Measurements from ENCODE around the gene ASB18.

Gene ASB18

DNA sequence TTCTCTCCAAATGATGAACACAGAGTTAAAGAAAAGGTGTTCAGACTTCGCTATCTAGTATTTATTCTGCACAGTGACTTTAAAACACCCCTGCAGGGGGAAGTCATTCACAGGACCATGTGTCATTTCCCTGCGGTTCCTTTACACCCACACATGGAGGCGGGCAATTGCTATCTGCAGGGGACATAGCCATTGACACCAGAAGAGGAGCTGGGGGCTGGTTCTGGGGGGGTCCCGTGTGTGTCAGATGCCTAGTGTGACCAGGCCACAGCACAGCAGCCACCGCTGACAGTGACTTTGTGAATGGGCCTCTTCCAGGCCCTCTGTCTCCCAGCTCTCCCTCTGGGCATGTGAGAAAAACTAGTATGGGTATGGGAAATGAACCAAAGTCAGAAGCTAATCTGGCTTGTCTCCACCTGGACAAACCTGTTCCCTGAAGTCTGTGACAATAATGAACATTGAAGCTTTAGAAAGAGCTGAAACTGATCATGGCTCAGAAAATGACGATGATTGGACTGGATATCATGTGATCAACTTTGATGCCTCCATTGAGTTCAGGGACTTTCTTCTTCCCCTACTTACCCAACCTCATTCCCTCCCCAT, 88.6 kb downstream of the ASB18 start:
- no peak for DNase-seq (ENCODE audit: low read depth)
- no peak overlapping the region for H3K4me3 ChIP-seq (ENCODE audit: control insufficient read depth, low read depth, low read length)
- TF ChIP-seq, protein P1, sequence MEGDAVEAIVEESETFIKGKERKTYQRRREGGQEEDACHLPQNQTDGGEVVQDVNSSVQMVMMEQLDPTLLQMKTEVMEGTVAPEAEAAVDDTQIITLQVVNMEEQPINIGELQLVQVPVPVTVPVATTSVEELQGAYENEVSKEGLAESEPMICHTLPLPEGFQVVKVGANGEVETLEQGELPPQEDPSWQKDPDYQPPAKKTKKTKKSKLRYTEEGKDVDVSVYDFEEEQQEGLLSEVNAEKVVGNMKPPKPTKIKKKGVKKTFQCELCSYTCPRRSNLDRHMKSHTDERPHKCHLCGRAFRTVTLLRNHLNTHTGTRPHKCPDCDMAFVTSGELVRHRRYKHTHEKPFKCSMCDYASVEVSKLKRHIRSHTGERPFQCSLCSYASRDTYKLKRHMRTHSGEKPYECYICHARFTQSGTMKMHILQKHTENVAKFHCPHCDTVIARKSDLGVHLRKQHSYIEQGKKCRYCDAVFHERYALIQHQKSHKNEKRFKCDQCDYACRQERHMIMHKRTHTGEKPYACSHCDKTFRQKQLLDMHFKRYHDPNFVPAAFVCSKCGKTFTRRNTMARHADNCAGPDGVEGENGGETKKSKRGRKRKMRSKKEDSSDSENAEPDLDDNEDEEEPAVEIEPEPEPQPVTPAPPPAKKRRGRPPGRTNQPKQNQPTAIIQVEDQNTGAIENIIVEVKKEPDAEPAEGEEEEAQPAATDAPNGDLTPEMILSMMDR (IDR thresholded peaks at IDR 0.05; ENCODE audit: control insufficient read depth, insufficient read depth, low read depth, low read length, missing control alignments) = no peak

DNA sequence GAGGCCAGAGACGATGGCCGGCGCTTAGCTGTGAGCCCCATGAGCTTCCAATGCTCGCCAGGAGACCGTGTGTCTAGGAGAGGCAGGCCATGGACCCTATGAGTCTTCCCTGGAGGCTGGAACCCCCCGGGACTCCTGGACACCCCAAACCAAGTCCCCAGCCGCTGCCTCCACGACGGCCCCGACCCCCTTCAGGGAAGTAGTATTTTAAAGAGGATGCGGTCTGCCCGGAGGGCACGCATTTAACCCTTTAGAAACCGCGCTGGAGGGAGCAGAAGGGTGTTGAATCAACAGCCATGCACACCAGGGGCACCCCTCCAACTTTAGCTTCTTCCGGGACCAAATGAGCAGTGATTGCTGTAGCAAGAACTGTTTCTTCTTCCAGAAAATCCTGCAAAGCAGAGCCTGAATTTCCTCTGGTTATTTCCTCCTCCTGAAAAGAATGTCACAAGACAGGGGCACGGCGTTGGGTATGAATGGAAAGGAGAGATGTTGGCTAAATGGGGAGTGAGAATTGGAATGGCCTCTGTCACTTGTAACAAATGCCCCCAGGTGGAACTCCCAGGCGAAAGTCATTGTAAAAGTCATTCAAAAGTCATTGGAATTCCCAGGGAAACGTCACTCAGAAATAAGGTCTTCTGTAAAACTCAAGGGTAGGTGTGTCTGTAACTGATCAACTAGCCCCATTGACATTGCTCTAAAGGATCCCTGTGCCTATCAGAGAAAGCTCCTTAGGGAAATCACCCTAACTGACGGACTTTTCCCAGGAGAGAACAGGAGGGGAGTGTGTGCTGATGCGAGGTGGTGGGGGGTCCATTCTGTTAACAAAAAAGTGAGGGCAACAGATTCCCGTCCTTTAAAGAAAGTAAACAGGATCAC, 90.2 kb downstream of the ASB18 start:
- no peak overlapping the region for H3K4me3 ChIP-seq (ENCODE audit: control insufficient read depth, low read depth, low read length)
- TF ChIP-seq, protein P1 (IDR thresholded peaks at IDR 0.05; ENCODE audit: control insufficient read depth, insufficient read depth, low read depth, low read length, missing control alignments) = no peak
- DNase-seq (ENCODE audit: low read depth) = no peak

DNA sequence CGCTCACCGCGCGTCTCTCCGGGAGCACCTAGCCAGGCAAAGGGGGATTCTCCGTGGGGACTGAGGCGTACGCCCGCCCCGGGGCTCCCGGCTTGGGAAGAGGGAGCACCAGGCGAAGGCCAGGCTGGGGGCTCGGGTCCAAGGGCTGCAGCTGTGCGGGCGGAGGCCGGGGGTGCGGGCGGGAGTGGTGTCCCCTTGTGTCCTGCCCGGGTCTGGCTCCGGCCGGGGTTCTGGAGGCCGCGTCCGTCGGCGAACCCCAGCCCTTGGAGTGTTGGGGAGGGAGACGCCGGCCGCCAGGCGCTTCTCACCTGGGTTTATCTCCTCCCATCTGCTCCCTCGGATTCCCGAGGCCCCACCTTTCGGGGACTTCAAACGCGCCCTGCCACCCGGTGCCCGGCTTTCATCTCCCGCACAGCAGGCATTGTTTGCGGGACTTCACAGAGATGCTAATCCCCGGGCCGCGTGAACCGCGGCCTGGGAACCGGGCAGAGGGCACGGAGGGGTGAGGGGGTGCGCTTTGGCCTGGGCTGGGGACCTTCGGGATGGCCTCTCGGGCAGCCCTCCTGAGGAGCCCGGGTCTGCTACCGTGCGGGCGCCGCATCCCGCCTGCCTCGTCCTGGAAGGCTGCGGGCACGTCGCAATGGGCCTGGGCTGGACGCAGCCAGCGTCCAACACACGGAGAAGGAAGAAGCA, 91.0 kb downstream of the ASB18 start:
- H3K4me3 ChIP-seq (ENCODE audit: control insufficient read depth, low read depth, low read length) = no peak overlapping the region
- DNase-seq (ENCODE audit: low read depth) = no peak
- TF ChIP-seq, protein P1 (IDR thresholded peaks at IDR 0.05; ENCODE audit: control insufficient read depth, insufficient read depth, low read depth, low read length, missing control alignments) = no peak

DNA sequence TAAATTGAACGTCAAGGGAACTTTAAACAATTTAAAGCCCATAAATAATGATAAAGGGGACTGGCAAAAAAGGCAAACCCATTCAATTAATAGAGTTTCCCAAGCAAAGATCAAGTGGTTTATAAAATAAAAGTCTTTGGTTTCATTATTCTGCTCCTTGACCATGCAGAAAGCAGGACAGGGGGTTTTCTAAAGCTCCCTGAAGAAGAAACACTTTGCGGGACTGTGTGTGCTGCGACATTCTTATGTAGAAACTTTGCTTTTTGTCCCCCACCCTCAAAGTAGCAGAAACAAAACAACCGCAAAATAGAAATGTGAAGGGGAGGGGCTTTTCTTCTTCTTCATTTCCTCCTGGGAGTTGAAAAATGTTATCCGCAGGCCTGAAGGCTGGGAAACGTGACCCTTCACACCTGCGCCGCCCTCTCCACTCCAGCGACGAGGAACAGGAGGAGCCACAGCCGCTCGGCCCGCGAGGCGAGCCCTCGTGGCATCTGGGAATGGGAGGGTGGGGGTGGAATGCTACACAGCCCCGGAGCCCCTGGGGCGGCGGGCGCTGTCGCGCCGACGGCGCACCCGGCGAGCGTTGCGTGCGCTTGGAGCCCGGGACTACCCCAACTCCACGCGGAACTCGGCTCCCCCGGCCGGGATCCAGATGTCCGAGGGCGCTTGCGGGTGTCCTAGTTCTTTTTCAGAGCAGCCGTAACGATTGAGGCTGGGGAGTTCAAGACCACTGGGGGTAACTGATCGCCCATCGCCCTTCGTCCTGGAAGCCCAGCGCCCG, 91.8 kb downstream of the ASB18 start:
- no peak for DNase-seq (ENCODE audit: low read depth)
- H3K4me3 ChIP-seq (ENCODE audit: control insufficient read depth, low read depth, low read length) = no peak overlapping the region
- TF ChIP-seq, protein P1 (IDR thresholded peaks at IDR 0.05; ENCODE audit: control insufficient read depth, insufficient read depth, low read depth, low read length, missing control alignments) = no peak

DNA sequence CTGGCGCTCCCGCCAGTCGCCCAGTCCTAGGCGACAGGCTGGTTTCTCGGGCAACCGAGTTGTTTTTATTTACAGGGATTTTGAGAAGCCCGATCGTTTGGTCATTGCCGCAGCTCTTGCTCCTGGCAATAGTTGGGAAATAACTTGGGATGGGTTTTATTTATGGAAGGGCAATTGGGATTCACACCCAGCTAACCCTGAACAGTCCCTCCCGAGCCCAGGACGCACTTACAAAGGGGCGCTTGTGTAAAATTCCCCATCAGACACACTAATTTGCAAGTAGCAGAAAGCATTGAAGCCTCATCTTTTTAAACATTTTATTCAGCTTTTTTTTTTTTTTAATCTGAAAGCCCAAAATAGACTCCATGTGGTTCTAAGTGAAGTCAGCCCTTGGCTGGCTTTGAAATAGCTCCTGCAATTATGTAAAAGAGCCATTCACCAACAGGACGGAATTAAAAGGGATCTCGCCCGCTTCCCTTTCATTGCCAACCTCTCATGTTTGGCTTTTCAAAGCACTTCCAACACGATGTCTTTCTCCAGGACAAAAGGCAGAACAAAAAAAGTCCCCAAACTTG, 92.4 kb downstream of the ASB18 start:
- DNase-seq (ENCODE audit: low read depth) = no peak
- H3K4me3 ChIP-seq (ENCODE audit: control insufficient read depth, low read depth, low read length) = no peak overlapping the region
- TF ChIP-seq, protein P1 (IDR thresholded peaks at IDR 0.05; ENCODE audit: control insufficient read depth, insufficient read depth, low read depth, low read length, missing control alignments) = no peak

Data from AG09309 (cell line).